Measurements from ENCODE around the gene ASCC1. TPM values are rescaled to one million over a fixed set of nuclear protein-coding genes. Genes with fewer than 3 reads are reported as not detected.

Gene ASCC1
- total and polyA plus RNA-seq, 2 of the 13 experiments (the other 11 are each of a cell fraction or from before 2014, with no cell fraction given): 21.6 to 30.1 TPM

- TF ChIP-seq ZBTB40 (IDR thresholded peaks at IDR 0.05) (no peak), ZBTB40 (CRISPR knock-in tag; IDR thresholded peaks at IDR 0.05) (no peak), PRPF4 (IDR thresholded peaks at IDR 0.05; ENCODE audit: low read depth, low read length, poor library complexity, severe bottlenecking) (no peak), KIAA2018 (CRISPR knock-in tag; IDR thresholded peaks at IDR 0.05; ENCODE audit: borderline replicate concordance) (no peak), KLF13 (CRISPR knock-in tag; IDR thresholded peaks at IDR 0.05) (no peak), ZNF234 (CRISPR knock-in tag; conservative IDR thresholded peaks at IDR 0.05) (no peak), TFDP1 (CRISPR knock-in tag; IDR thresholded peaks at IDR 0.05; ENCODE audit: borderline replicate concordance) (no peak), CERS6 (CRISPR knock-in tag; IDR thresholded peaks at IDR 0.05) (no peak)
Measured at GRCh38 chr10:72097448-72098300, 118.4 kb downstream of the ASCC1 start (continued).

All from HepG2 (cell line).